HG03432 (cell line): ENCODE results near the gene FLOT1.

Experiments
- ATAC-seq: cut with Tn5 transposase; IDR thresholded peaks from one replicate; pipeline ENCODE4 v1.9.1; 2021; ENCODE audit warnings: mild to moderate bottlenecking, moderate library complexity; ENCODE audit not compliant: unreplicated experiment

FLOT1 gene

GRCh38 chr6:30683183-30683979 lies 59.1 kb downstream of the FLOT1 start:
- ATAC-seq = no peak

DNA sequence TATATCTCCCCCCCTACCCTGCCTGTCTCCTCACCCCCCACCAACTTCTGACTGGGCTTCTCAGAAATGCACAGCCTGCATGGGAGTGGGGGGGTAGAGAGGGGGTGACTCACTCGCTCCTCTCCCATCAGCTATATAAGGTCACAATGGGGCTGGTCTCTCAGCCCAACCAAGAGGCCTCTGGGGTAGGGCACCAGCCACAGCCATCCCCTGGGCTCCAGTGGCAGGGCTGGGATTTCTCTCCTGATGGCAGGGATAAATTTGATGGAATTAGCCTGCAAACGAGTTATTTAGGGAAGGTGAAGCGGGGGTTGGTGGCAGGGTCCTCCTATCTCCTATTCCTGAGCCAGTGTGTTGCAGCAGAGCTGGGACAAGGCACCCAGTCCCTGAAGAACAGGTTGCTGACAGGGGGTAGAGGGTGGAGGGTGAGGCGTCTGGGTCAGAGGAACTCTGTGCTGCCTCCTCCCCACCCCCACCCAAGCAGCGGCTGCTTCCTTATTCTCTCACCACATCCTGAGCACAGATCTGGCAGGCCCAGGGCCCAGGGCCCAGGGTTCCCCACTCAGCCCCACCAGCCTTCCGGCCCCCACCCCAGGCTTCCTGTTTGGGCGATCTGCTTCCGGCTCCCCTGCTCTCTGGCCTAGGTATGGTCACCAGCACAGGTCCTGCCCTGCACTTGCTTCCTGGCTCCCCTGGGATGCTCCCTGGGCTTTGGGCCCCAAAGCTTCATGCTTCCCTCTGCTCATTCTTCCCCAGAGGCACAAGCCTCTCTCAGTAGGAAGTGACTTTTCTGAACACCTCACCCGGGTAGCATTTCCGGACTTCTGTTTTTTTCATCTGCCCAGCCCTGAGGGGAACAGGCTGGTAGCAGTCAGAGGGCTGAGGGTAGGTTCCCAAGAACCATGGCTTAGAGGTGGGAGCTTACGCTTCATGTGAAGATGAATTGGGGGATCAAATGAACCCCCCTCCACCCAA lies 60.1 kb downstream of the FLOT1 start:
- peak; percentile 42 for ATAC-seq

GRCh38 chr6:30681766-30682142 lies 60.7 kb downstream of the FLOT1 start:
- ATAC-seq = no peak

GRCh38 chr6:30679765-30680535 lies 62.5 kb downstream of the FLOT1 start:
- ATAC-seq = no peak

- ATAC-seq = peak; percentile 42
Measured at GRCh38 chr6:30678964-30679726, 63.3 kb downstream of the FLOT1 start.
